ENCODE results near the gene MAML2. TPM values are rescaled to one million over a fixed set of nuclear protein-coding genes. Genes with fewer than 3 reads are reported as not detected.

The MAML2 gene
- total and polyA plus RNA-seq, 4 donors: 0.56 to 2.1 (median 1.4) TPM

- H3K4me1 ChIP-seq (ENCODE audit: control insufficient read depth in 4 of 4, insufficient read depth in 4 of 4, low read length in 3 of 4): peaks cover 0 to 5% (median 0%) of the 10 kb centered on the region in 4 donors
- TF ChIP-seq JUND (IDR thresholded peaks at IDR 0.05) (peak; percentile 50 to 58), ATF3 (IDR thresholded peaks at IDR 0.05) (no peak)
- no peaks in the 10 kb centered on the region for H3K9me3 ChIP-seq (ENCODE audit: control insufficient read depth in 4 of 4, low read length in 3 of 4)
- no peak overlapping the region for H3K4me3 ChIP-seq (ENCODE audit: low read depth in 1 of 3, low read length in 3 of 3)
- no peak for DNase-seq (ENCODE audit: low spot score)
- no peak overlapping the region for H3K27ac ChIP-seq (ENCODE audit: low read depth in 1 of 2, low read length in 2 of 2)
- H3K36me3 ChIP-seq (ENCODE audit: control insufficient read depth in 4 of 4, insufficient read depth in 3 of 4, low read depth in 1 of 4, low read length in 3 of 4): no peaks in the 10 kb centered on the region
- H3K9ac ChIP-seq (ENCODE audit: low read depth in 1 of 2, low read length in 2 of 2): no peak overlapping the region
- no peaks in the 10 kb centered on the region for H3K27me3 ChIP-seq (ENCODE audit: control insufficient read depth in 4 of 4, insufficient read depth in 4 of 4, low read length in 3 of 4)
These were observed 79.7 kb downstream of the MAML2 start for GRCh38 chr11:96263238-96263763.

DNA sequence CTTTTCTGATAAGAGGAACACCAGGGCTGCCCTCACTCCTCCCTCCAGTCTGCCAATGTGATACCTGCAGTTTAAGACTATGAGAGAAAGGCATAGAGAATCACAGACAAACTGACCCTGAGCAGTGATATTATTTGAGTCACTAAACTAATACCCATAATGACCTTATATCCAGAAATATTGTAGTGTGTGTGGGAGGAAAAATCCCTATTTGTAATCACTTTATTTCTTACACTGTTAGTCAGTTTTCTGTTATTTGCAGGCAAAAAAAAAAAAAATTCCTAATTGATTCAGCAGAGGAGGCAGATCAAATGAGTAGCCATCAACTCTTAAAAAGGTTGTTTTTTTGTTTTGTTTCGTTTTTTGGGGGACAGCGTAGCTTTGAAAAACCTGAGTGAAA is 82.5 kb downstream of the MAML2 start:
- TF ChIP-seq, protein P1, sequence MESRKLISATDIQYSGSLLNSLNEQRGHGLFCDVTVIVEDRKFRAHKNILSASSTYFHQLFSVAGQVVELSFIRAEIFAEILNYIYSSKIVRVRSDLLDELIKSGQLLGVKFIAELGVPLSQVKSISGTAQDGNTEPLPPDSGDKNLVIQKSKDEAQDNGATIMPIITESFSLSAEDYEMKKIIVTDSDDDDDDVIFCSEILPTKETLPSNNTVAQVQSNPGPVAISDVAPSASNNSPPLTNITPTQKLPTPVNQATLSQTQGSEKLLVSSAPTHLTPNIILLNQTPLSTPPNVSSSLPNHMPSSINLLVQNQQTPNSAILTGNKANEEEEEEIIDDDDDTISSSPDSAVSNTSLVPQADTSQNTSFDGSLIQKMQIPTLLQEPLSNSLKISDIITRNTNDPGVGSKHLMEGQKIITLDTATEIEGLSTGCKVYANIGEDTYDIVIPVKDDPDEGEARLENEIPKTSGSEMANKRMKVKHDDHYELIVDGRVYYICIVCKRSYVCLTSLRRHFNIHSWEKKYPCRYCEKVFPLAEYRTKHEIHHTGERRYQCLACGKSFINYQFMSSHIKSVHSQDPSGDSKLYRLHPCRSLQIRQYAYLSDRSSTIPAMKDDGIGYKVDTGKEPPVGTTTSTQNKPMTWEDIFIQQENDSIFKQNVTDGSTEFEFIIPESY (IDR thresholded peaks at IDR 0.05): no peak
- TF ChIP-seq HNF4A (conservative IDR thresholded peaks at IDR 0.05): no peak
- TF ChIP-seq EGR1 (IDR thresholded peaks at IDR 0.05; ENCODE audit: low read depth in 2 of 2): no peak
- TF ChIP-seq, protein P2, sequence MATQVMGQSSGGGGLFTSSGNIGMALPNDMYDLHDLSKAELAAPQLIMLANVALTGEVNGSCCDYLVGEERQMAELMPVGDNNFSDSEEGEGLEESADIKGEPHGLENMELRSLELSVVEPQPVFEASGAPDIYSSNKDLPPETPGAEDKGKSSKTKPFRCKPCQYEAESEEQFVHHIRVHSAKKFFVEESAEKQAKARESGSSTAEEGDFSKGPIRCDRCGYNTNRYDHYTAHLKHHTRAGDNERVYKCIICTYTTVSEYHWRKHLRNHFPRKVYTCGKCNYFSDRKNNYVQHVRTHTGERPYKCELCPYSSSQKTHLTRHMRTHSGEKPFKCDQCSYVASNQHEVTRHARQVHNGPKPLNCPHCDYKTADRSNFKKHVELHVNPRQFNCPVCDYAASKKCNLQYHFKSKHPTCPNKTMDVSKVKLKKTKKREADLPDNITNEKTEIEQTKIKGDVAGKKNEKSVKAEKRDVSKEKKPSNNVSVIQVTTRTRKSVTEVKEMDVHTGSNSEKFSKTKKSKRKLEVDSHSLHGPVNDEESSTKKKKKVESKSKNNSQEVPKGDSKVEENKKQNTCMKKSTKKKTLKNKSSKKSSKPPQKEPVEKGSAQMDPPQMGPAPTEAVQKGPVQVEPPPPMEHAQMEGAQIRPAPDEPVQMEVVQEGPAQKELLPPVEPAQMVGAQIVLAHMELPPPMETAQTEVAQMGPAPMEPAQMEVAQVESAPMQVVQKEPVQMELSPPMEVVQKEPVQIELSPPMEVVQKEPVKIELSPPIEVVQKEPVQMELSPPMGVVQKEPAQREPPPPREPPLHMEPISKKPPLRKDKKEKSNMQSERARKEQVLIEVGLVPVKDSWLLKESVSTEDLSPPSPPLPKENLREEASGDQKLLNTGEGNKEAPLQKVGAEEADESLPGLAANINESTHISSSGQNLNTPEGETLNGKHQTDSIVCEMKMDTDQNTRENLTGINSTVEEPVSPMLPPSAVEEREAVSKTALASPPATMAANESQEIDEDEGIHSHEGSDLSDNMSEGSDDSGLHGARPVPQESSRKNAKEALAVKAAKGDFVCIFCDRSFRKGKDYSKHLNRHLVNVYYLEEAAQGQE (IDR thresholded peaks at IDR 0.05): no peak
- TF ChIP-seq NR2F2 (IDR thresholded peaks at IDR 0.05): no peak
- TF ChIP-seq GABPA (IDR thresholded peaks at IDR 0.05 in 1 of 2, conservative IDR thresholded peaks at IDR 0.05 in 1 of 2): no peak
- no peak for TF ChIP-seq HNF4G (IDR thresholded peaks at IDR 0.05)
- no peak for TF ChIP-seq RAD21 (IDR thresholded peaks at IDR 0.05)
- no peak for TF ChIP-seq ATF3 (IDR thresholded peaks at IDR 0.05)
- TF ChIP-seq, protein P3, sequence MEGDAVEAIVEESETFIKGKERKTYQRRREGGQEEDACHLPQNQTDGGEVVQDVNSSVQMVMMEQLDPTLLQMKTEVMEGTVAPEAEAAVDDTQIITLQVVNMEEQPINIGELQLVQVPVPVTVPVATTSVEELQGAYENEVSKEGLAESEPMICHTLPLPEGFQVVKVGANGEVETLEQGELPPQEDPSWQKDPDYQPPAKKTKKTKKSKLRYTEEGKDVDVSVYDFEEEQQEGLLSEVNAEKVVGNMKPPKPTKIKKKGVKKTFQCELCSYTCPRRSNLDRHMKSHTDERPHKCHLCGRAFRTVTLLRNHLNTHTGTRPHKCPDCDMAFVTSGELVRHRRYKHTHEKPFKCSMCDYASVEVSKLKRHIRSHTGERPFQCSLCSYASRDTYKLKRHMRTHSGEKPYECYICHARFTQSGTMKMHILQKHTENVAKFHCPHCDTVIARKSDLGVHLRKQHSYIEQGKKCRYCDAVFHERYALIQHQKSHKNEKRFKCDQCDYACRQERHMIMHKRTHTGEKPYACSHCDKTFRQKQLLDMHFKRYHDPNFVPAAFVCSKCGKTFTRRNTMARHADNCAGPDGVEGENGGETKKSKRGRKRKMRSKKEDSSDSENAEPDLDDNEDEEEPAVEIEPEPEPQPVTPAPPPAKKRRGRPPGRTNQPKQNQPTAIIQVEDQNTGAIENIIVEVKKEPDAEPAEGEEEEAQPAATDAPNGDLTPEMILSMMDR (IDR thresholded peaks at IDR 0.05; ENCODE audit: low read depth, low read length, missing input control): no peak
- no peak for TF ChIP-seq FOXA1 (IDR thresholded peaks at IDR 0.05)
- no peak for TF ChIP-seq YY1 (IDR thresholded peaks at IDR 0.05)
- TF ChIP-seq TAF1 (conservative IDR thresholded peaks at IDR 0.05): no peak
- TF ChIP-seq RXRA (IDR thresholded peaks at IDR 0.05): no peak
- no peak for TF ChIP-seq JUND (IDR thresholded peaks at IDR 0.05)
- TF ChIP-seq MAX (IDR thresholded peaks at IDR 0.05): no peak
- TF ChIP-seq FOXA2 (IDR thresholded peaks at IDR 0.05): no peak
- no peaks in the 10 kb centered on the region for H3K9me3 ChIP-seq (ENCODE audit: control insufficient read depth in 4 of 4, low read length in 3 of 4)
- no peak for DNase-seq (ENCODE audit: low spot score)
- H3K36me3 ChIP-seq (ENCODE audit: control insufficient read depth in 4 of 4, insufficient read depth in 3 of 4, low read depth in 1 of 4, low read length in 3 of 4): no peaks in the 10 kb centered on the region
- no peaks in the 10 kb centered on the region for H3K27me3 ChIP-seq (ENCODE audit: control insufficient read depth in 4 of 4, insufficient read depth in 4 of 4, low read length in 3 of 4)
- H3K4me3 ChIP-seq (ENCODE audit: low read depth in 1 of 3, low read length in 3 of 3): no peak overlapping the region
- H3K27ac ChIP-seq (ENCODE audit: low read depth in 1 of 2, low read length in 2 of 2): no peak overlapping the region
- no peak overlapping the region for H3K9ac ChIP-seq (ENCODE audit: low read depth in 1 of 2, low read length in 2 of 2)
- peaks cover 0 to 5% (median 2%) of the 10 kb centered on the region in 4 donors for H3K4me1 ChIP-seq (ENCODE audit: control insufficient read depth in 4 of 4, insufficient read depth in 4 of 4, low read length in 3 of 4)
- 86% methylated on average over 2 of the region's 2 CpGs for WGBS

All from liver (tissue), 9 donors.